ENCODE measurements around the gene GON7.
"Not testable (repeated sequence)": the region's sequence is repeated elsewhere in the genome, so short reads cannot be mapped to it uniquely, and the experiment has no call there.

Gene GON7

DNA sequence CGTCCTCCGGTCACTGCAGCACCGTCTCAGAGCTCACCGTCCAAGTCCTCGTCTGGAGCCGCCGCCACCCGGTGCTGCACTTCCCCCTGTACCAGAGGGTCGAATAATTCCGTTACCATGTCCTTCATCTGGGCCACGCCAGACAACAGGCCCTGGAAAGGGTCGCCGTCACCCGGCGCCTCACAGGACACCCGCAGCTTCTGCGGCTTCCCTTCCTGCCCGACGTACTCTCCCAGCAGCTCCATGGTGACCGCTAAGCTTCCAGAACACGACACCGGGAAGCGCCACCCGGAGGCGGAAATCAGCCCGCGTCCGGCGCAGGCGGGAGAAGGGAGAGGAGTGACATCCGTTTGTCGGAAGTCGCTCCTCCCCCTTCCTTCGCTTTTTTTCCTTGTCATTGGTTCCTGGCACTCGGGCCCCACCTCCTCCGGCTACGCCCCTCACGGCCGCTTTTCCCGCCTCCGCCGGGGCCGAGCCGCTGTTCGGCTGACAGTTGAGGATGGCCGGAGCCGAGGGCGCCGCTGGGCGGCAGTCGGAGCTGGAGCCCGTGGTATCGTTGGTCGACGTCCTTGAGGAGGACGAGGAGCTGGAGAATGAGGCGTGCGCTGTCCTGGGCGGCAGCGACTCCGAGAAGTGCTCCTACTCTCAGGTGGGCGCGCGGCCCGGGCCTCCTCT lies at the start of gene GON7, which contains the start of gene UBR7:
GON7 (minus strand) TSS at position 273 of the 675 bp plus-strand sequence; CDS start at position 245, 28 bp downstream.
UBR7 (plus strand) TSS at position 464 of the 675 bp plus-strand sequence; CDS start at position 500, 36 bp downstream.
- FAIRE-seq: no peak

DNA sequence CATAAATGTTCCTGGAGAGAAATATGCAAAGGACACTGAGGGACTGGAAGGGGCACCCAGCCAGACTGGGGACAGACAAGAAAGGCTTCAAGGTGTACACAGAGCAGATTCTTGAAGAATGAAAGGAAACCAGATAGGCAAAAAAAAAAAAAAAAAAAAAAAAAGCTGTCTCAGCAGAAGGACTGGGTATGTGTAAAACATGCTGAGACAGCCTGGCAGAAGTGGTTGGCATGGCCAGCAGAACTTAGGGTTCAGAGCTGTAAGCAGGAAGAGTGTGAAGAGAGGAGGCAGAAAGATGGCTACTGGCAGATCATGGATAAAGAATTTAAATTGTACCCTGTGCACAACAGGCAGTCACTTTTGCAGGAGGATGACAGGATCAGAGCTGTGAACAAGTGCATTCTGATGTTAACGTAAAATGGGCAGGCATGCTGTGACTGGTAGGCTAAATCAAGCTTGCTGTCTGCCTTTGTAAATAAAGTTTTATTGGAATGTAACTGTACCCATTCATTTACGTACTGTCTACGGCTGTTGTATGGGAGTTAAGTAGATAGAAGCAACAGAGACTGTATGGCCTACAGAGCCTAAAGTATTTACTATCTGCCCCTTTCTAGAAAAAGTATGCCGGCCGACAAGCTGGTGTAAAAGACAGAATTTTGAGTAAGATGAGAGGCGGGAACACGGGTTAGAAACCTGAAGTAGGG lies 42.4 kb upstream of the GON7 start:
- FAIRE-seq: no peak

DNA sequence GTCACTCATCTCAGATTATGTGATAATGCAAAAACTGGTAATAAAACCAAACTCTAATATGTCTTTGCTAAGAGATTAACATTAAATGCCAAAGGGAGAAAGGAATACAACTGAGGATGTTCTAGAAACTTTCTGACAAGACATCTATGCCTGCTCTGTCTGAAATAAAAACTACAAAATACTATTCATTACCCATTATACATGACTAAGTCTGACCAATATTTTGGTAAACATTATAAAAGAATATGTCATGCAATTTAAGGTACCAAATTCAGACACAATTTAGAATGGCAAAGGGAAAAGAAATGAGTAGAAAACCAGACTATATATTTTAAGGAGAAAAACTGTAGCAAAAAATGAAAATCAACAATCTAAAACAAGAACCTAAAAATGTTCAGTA lies 39.7 kb upstream of the GON7 start:
- no peak for FAIRE-seq

- FAIRE-seq: no peak
These were observed 39.0 kb upstream of the GON7 start for GRCh38 chr14:93245764-93246420.

GRCh38 chr14:93240678-93241000 lies 33.8 kb upstream of the GON7 start:
- FAIRE-seq: no peak

- FAIRE-seq: no peak
These were observed 33.2 kb upstream of the GON7 start for GRCh38 chr14:93239869-93240677.

- FAIRE-seq: no peak
These were observed 27.9 kb upstream of the GON7 start for GRCh38 chr14:93234798-93235197.

DNA sequence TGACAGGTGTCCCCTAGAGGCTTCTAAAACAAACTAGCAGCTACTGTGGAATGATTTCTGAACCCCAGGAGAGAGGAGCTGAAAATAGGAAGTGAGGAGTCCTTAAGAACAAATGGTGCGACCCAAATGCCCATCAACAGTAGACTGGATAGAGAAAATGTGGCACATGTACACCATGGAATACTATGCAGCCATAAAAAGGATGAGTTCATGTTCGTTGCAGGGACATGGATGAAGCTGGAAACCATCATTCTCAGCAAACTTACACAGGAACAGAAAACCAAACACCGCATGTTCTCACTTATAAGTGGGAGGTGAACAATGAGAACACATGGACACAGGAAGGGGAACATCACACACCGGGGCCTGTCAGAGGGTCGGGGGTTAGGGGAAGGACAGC lies 26.2 kb upstream of the GON7 start:
- not testable (repeated sequence) for FAIRE-seq

- no peak for FAIRE-seq
These were observed 25.3 kb upstream of the GON7 start for GRCh38 chr14:93232159-93232558.

DNA sequence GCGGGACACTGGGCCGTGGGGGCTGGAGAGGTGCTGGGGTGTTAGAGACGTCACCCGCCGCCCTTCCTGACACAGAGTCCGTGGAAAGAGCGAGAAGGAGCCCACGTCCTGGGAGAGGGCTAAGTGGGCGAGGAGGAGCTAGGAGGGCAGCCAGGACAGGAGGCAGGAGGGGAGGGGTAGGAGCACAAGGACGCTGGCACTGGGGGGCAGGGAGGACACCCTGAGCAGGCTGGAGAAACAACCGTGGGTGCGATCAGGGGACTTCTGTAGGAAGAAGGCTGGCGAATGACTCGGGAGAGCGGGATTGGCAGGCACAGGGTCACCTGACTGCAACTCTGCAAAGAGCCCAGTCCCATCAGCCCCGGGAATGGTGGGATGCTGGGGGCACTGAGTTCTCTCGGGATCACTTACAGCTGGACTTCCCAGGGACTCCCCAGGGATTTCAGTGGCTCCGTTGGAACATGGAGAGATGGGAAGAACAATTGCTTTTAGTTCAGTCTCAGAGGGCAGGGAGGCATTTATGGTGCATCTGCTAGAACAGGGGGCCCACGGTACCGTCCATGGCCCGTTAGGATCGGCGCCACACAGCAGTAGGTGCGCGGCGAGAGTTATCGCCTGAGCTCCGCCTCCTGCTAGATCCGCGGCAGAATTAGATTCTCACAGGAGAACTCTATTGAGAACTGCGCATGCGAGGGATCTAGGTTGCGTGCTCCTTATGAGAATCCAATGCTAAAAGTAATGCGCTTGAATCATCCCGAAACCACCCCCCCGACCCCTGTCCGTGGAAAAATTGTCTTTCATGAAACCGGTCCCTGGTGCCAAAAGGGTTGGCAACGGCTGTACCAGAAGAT lies 24.5 kb upstream of the GON7 start:
- FAIRE-seq: no peak

GRCh38 chr14:93230539-93230938 lies 23.7 kb upstream of the GON7 start:
- FAIRE-seq: no peak

DNA sequence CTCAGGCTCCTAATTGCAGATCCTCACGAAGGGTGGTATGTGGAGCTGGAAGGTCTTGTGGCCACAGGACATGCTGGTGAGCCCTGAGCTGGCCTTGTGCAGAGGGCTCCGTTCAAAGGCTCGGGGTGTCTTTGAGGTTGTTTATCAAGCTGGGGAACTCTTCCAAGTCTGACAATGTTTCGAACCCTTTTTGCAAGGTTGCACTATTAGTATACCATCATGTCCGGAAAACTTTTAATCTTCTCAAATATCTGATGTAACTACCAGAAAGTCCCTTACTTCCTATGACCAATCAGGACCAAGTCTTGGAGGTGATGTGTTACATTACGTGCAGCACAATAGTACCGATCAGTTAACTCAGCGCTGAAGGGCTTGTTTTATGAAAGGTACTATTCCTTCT lies 21.7 kb upstream of the GON7 start:
- no peak for FAIRE-seq

- no peak for FAIRE-seq
These were observed 16.7 kb upstream of the GON7 start for GRCh38 chr14:93223565-93223964.

GRCh38 chr14:93220509-93220908 lies 13.6 kb upstream of the GON7 start:
- FAIRE-seq: peak; percentile 9

DNA sequence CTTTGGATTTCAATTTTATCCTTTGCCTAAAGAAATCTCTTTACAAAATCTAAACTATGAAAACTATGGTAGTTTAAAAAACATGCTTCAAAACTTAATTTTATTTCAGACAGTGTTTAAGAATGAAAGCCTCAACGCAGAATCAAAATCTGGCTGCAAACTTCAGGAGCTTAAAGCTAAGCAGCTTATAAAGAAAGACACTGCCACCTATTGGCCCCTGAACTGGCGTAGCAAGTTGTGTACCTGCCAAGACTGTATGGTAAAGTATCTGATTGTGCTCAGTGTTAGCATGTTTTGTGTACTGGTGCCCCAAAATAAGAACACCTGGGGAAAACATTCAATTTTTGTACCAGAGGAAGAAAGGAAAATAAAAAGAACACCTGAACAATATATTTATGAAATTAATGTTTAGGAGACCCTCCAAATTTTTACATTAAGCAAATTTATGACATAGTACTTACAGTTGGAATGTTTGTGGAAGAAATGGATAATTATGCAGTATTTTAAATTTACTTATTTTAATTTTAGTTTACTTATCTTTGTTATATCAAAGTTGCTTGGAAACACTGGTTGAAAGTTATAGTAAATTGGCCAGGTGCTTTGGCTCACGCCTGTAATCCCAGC lies 12.3 kb upstream of the GON7 start:
- FAIRE-seq: peak; percentile 85

- FAIRE-seq: no peak
These were observed 7.7 kb upstream of the GON7 start for GRCh38 chr14:93214598-93214997.

GRCh38 chr14:93212432-93212831 lies 5.6 kb upstream of the GON7 start:
- FAIRE-seq: no peak

DNA sequence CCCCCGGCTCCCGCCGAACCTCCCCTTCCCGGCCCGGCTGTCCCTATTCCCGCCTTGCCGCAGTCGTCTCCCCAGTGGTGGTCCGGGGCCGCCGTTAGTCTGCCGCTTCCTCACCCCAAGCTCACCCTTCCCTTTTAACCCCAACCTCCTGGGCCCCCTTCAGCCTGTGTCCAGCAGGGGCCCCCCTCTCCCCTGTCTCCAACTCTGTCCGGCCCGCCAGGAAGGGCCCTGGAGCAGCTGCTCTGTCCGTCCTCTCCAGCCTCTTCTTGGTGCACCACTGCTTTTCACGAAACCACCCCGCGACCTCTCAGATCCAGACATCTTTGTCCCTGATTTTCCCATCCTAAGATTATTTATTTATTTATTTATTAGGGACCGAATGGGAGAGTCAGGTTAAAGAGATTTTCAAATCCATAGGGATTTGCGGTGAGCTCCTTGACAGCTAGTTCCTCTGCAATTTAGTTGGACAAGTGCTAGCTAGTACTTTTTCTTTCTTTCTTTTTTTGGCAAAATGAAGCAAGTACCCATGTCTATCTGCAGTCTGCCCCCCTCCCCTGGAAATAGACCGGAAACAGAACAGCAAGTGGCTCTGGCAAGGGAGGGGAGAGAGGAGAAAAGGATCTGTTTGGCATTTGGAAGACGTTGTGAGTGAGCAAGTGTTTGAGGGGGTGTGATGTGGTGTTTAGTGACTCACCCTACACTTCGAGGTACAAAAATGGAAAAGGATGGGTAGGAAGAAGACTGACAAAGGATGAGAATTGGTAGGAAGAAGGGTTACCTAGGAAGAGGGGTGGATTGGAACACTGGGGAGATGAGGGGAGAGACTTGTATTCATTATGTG lies 823 bp upstream of the GON7 start:
- FAIRE-seq: no peak

GRCh38 chr14:93201155-93201704 lies 5.6 kb downstream of the GON7 start:
- FAIRE-seq: no peak

GRCh38 chr14:93200553-93200952 lies 6.3 kb downstream of the GON7 start:
- no peak for FAIRE-seq
